Measurements from ENCODE around the gene USF2. TPM values are rescaled to one million over a fixed set of nuclear protein-coding genes. Genes with fewer than 3 reads are reported as not detected.

Gene USF2
- total and polyA plus RNA-seq, 2 of the 8 experiments (the other 6 are each of a cell fraction or from before 2014, with no cell fraction given) = 74.1 to 109 TPM

DNA sequence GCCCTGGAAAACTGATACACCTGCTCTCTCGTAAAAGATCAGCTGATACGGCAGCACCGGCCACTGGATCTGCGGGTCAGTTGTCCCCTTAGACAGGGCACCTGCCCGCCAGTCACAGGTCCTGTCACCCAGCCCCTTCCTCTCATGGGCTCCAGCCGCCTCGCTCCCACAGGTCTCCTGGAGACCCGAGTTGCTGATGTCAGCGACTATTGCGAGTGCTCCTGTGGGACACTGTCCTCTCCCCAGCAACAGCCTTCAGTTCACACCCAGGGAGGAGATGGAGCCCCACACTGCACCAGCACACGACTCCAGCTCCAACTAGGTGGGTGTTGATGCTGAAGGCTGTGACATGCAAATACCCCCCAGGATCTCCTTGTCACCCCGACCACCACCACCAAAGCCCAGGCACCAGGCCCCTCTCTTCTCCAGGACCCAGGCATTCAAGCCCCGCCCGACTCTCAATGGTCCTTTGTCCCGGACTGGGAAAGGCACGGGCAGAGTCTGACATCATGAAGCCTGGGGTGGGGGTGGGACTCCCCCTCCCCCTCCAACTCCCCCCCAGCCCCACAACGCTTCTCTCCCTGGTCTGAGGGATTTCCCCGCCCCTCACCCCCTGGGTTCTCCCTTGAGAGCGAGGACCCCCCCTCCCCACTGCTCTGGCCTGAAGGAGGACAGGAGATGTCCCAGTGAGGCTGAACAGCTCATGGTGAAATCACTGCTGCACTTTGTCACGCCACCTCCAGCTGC lies 21.8 kb downstream of the USF2 start:
- Histone ChIP-seq H2AFZ (ENCODE audit: low read length) (no peak overlapping the region; the same call in 1 of the 2 replicates), H3K27me3 (replicated peaks in 1 of 4; ENCODE audit: control insufficient read depth in 3 of 4, extremely low read depth in 1 of 4, insufficient read depth in 3 of 4, low read length in 3 of 4) (no peaks in the 10 kb centered on the region; a peak in 1 of 7 replicates), H3K4ac (replicated peaks; ENCODE audit: insufficient read length, low read depth, low read length) (no peak overlapping the region), H2BK120ac (replicated peaks; ENCODE audit: low read depth, low read length) (no peak overlapping the region), H3K79me1 (ENCODE audit: low read depth, low read length) (no peaks in the 10 kb centered on the region), H3K79me2 (ENCODE audit: control insufficient read depth in 1 of 2, insufficient read depth in 2 of 2, low read length in 2 of 2) (no peaks in the 10 kb centered on the region), H3K23me2 (ENCODE audit: low read depth, low read length) (no peaks in the 10 kb centered on the region), H3K56ac (replicated peaks; ENCODE audit: insufficient read length, low read depth, low read length) (no peak overlapping the region), H3K18ac (ENCODE audit: extremely low read depth, low read length) (no peak overlapping the region), H3K36me3 (ENCODE audit: control insufficient read depth in 2 of 4, insufficient read depth in 4 of 4, low read length in 3 of 4) (no peaks in the 10 kb centered on the region), H2BK5ac (ENCODE audit: low read depth, low read length) (no peak overlapping the region), H3K23ac (ENCODE audit: insufficient read length) (no peak overlapping the region), H4K91ac (replicated peaks; ENCODE audit: insufficient read length, low read length) (no peak overlapping the region), H3K4me2 (ENCODE audit: insufficient read depth in 1 of 2, low read depth in 2 of 2, low read length in 2 of 2) (no peak overlapping the region), H3K14ac (ENCODE audit: insufficient read length) (no peak overlapping the region), H3K9ac (replicated peaks in 1 of 4; ENCODE audit: extremely low read depth in 1 of 4, low read depth in 3 of 4, low read length in 3 of 4) (no peak overlapping the region), H4K20me1 (replicated peaks in 1 of 2; ENCODE audit: control insufficient read depth in 1 of 2, insufficient read depth in 2 of 2, low read length in 2 of 2) (no peaks in the 10 kb centered on the region), H3K27ac (ENCODE audit: low read depth, low read length) (no peak overlapping the region), H3K4me3 (ENCODE audit: extremely low read depth in 1 of 4, insufficient read depth in 2 of 4, low read depth in 3 of 4, low read length in 4 of 4) (no peak overlapping the region), H2BK20ac (ENCODE audit: low read length) (no peak overlapping the region), H2BK15ac (ENCODE audit: low read length) (0 out of 2 replicates have a peak overlapping the region, but pooled peaks have one; percentile 29), H4K5ac (ENCODE audit: insufficient read length, low read depth, low read length) (no peak overlapping the region), H3K4me1 (replicated peaks in 1 of 4; ENCODE audit: control insufficient read depth in 3 of 4, insufficient read depth in 4 of 4, low read length in 3 of 4) (peaks cover 0 to 20% (median 9%) of the 10 kb centered on the region in 4 experiments; a peak in 6 of 7 replicates), H2AK5ac (ENCODE audit: low read depth, low read length) (no peak overlapping the region), H4K8ac (ENCODE audit: extremely low read depth, insufficient read depth, low read length) (peak overlapping the region; percentile 74; the same call in 1 of the 2 replicates), H2BK12ac (ENCODE audit: low read depth, low read length) (peak overlapping the region; percentile 17; the same call in 1 of the 2 replicates), H3K9me3 (ENCODE audit: insufficient read depth in 2 of 2, low read depth in 1 of 2, low read length in 1 of 2) (no peaks in the 10 kb centered on the region)
- ChIA-PET CTCF (ENCODE audit: partially characterized antibody) (interaction anchor here (0.5 to 2.1 kb wide), 3 partner anchors 21 to 166 kb away, joined by 3 to 14 read pairs (median 6); no protein-coding TSS in a partner anchor), POLR2A (ENCODE audit: partially characterized antibody) (interaction anchor here (1.2 to 2.2 kb wide), 2 partner anchors 9 to 18 kb away, joined by 3 to 16 read pairs; partner anchors contain the start of gene HAMP)
- TF ChIP-seq EP300 (IDR thresholded peaks at IDR 0.05; ENCODE audit: borderline replicate concordance in 1 of 2, low read depth in 2 of 2, low read length in 2 of 2) (no peak), SAP30 (IDR thresholded peaks at IDR 0.05; ENCODE audit: insufficient read depth, insufficient replicate concordance, low read length) (no peak), EGR1 (IDR thresholded peaks at IDR 0.05; ENCODE audit: borderline replicate concordance, low read depth, low read length) (no peak), SIX5 (IDR thresholded peaks at IDR 0.05; ENCODE audit: low read depth, low read length) (no peak), SIRT6 (IDR thresholded peaks at IDR 0.05; ENCODE audit: low read length) (no peak), NRF1 (IDR thresholded peaks at IDR 0.05; ENCODE audit: low read depth, low read length) (no peak)
- WGBS, 2 experiments (ENCODE audit: extremely low coverage in 1 of 2, insufficient coverage in 1 of 2, insufficient read length in 1 of 2, insufficient replicate concordance in 2 of 2, low coverage in 1 of 2, low lambda C conversion rate in 2 of 2, missing lambda C conversion rate in 1 of 2) = 84% methylated on average over 13 of the region's 20 CpGs; no CpG with 5 or more reads in 1 of the 2 experiments
- DNase-seq (ENCODE audit: low read depth in 1 of 2, low spot score in 2 of 2) (no peak), FAIRE-seq (no peak)

All from H1 (cell line).